A673 (cell line): ENCODE data around the gene CEACAM21.

ENCODE experiments used
- EZH2 ChIP-seq: fragments of 200-600 bp; sonication (generic); IDR thresholded peaks from 2 replicates; pipeline ENCODE4 v1.6.1; 2017; ENCODE audit warnings: borderline replicate concordance, low read depth, mild to moderate bottlenecking, mixed read lengths, antibody characterized with exemption, low read length; ENCODE audit not compliant: poor library complexity, severe bottlenecking
- TF ChIP-seq, protein P1 (sequence below): fragments of 300-800, 200-600 bp; sonication (generic); conservative IDR thresholded peaks from 2 replicates; pipeline ENCODE4 v1.5.1; 2017; ENCODE audit warnings: low read depth, mild to moderate bottlenecking, antibody characterized with exemption, low read length, moderate library complexity, mixed read lengths

DNA sequence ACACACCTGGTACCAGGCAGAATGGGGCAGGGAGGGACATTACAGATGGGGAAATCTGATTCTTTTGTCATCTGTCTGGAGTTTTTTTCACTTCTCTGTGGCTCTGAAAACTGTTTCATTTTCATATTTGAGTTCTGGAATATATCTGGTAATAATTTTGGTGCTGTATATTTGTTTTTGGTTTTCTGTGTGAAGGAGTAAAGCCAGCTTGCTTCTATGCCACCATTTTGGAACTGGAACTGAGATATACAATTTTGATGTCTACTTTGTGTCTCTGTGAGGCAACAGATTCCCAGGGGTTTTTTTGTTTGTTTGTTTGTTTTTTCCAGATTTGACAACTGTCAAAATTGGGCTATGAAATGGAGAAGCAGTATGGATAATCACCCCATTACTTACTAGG, 34.8 kb downstream of the CEACAM21 start:
- TF ChIP-seq EZH2 = no peak
- TF ChIP-seq, protein P1, sequence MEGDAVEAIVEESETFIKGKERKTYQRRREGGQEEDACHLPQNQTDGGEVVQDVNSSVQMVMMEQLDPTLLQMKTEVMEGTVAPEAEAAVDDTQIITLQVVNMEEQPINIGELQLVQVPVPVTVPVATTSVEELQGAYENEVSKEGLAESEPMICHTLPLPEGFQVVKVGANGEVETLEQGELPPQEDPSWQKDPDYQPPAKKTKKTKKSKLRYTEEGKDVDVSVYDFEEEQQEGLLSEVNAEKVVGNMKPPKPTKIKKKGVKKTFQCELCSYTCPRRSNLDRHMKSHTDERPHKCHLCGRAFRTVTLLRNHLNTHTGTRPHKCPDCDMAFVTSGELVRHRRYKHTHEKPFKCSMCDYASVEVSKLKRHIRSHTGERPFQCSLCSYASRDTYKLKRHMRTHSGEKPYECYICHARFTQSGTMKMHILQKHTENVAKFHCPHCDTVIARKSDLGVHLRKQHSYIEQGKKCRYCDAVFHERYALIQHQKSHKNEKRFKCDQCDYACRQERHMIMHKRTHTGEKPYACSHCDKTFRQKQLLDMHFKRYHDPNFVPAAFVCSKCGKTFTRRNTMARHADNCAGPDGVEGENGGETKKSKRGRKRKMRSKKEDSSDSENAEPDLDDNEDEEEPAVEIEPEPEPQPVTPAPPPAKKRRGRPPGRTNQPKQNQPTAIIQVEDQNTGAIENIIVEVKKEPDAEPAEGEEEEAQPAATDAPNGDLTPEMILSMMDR = no peak
